Amygdala (tissue), 56 donors: ENCODE results near the gene ITGB1BP1.

Experiments
- DNase-seq, 56 donors: peaks; one replicate each; lab custom pipeline; 2025; lab: John Stamatoyannopoulos, UW

ITGB1BP1 gene, protein sequence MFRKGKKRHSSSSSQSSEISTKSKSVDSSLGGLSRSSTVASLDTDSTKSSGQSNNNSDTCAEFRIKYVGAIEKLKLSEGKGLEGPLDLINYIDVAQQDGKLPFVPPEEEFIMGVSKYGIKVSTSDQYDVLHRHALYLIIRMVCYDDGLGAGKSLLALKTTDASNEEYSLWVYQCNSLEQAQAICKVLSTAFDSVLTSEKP

DNA sequence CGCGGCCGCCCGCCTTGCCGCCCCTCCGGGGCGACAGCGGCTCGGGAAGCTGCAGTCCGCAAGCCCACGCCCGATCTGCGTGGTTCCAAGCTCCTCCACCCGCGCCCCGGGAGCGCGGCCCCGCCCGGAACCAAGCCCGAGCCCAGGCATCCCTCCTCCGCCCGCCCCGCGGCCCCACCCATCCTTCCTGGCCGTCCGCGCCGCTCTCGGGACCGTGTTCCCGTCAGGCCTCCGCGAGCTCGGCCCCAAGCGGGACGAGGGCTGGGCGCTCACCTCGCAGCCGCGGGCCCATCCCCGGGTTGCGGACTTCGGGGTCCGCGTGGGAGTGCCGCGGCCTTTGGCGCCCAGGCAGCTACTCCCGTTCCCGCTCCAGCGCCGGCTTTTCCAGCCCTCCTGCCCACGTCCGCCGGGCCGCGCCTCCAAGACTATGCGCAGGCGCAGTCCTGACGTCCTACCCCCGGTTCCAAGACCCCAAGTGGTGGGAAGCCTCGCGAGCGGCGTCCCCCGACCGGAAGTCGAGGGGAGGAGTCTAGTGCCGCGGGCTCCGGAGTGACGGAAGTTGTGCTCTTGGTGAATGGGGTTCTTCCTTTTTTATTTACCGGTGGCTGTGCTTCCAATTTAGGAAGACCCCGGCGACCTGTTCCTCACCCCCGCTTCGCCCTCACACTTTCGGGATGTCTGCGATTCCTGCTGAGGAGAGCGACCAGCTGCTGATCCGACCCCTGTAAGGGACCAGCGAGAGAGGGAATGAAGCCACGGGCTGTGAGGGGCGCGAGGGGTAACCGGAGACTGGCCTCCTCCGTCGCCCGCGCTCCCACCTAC is at the start of gene ITGB1BP1, which contains the start of gene CPSF3:
Gene ITGB1BP1, minus strand, starts transcription at position 429 of the 822 bp plus-strand sequence. CDS start 4,831 bp downstream, outside the sequence.
Gene CPSF3, plus strand, starts transcription at position 555 of the 822 bp plus-strand sequence. Its CDS starts 120 bp downstream, at position 675.
- DNase-seq = peak; percentile 83 to 99 (median 94)

DNA sequence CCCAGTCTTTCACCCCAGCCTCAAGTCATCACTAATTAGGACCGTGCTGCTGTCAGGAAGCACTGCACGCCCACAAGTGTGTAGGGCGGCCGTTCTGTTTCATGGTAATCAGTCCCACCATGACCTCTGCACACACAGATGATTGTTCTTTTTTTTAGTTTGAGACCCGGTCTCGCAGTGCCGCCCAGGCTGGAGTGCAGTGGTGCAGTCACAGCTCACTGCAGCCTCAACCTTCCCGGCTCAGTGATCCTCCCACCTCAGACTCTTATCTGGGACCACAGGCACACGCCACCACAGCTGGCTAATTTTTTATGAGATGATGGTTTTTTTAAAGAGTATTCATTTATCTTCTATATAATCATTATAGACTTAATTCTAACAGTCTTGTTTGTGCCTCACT is 49.2 kb upstream of the ITGB1BP1 start:
- no peak for DNase-seq

DNA sequence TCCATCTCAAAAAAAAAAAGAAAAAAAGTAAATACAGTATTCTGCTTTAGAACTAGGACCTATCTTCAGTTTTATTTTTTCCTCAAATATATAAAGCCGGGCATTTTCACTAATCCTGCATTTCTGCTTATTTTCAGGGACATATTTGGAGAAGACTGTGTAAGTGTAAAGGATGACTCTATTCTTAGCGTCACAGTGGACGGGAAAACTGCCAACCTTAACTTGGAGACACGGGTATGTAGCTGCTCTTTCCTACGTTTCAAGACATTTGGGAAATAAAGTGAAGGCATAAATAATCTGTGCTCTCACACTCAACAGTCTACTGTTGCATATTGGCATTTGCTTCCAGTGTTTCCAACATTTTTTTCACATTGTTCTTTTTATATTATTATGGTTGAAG is 47.9 kb upstream of the ITGB1BP1 start:
- peak in 4 of 56 donors; percentile 7 to 35 (median 14) for DNase-seq

DNA sequence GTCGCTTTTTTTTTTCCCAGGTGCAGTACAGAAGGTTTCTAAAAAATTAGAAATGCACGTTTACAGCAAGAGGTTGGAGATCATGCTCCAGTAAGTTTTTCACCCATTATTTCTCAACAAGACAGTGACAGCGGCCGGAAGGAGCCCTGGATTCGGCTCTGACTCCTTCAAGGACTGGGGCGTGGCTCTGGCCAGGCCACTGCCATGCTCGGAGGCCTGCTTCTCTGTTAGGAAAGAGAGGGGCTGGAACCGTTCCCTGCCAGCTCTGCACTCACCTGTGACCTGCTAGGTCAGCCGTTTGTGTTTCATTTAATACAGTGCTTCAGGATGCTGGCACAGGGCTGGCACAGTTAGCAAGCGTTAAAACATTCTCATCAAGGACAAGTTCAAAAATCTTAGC is 44.4 kb upstream of the ITGB1BP1 start:
- no peak for DNase-seq

DNA sequence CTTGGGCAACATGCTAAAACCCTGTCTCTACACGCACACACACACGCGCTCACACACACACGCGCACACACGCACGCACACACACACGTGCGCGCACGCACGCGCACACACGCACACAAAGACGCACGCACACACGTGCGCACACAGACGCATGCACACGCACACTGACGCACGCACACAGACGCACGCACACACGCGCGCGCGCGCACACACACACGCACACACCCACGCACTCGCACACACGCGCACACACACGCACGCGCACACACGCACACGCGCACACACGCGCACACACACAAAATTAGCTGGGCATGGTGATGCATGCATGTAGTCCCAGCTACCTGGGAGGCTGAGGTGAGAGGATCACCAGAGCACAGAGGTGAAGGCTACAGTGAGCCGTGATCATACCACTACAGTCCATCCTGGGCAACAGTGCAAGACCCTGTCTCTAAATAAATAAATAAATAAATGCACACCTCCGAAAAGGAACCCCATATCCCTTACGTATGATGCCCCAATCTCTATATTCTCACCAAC is 42.9 kb upstream of the ITGB1BP1 start:
- DNase-seq = no peak

DNA sequence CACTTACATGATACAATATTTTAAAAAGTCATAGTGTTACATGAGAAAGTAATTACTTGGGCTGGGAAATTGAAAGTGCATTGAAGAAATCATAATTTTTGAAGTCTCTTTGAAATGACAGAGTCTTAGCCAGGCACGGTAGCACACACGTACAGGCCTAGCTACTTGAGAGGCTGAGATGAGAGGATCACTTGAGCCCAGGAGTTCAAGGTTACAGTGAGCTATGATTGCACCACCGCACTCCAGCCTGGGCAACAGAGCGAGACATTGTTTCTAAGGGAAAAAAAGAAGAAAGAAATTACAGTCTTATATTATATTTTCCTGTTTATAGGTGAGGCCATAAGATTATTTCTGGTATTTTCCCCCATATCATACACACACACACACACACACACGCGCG is 41.8 kb upstream of the ITGB1BP1 start:
- no peak for DNase-seq

DNA sequence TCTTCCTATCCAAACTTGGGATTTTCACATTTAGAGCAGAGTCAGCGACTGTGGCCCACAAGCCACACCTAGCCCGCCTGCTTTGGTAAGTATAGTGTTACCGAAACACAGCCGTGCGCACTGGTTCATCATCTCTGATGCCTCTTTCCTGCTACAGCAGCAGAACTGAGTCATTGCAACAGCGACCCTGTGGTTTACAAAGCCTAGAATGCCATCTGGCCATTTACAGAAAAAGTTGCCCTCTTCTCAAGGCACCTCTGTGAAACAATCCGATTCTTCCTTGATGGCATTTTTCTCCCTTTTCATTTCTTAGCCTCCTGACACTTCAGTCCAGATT is 40.3 kb upstream of the ITGB1BP1 start:
- no peak for DNase-seq

DNA sequence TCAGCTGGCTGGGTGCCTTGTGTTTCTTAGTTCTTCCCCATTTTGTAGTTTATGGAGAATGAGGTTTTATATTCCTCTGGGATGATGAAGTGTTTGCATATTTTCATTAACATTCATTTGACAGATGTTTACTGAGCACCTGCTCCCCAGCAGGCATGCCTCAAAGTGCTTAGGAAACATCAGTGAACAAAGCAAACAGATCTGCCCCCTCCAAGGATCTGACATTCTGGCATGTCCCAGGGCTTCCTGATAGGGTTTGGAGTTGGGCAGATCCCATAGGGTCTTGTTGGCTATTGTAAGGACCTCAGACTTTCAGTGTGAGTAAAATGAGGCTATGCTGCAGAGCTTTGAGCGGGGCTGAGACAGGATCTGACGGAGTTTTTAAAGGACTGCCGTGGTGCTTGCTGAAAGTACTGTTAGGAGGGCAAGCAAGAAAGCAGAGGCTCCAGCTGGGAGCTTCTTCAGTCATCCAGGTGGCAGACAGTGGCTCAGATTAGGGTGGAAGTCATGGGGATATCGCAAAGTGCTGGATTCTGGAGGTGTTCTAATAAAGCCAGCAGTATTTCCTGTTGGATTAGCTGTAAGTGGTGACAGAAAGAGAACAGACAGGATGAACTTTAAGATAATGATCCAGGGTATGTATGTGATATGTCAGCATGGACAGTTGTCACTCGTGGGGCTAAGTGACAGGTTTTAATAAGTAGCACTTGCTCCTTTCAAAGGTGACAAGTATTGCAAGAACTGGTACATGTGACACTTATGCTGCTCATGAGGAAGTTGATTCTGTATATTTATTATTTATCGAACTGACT is 39.8 kb upstream of the ITGB1BP1 start:
- DNase-seq = no peak

DNA sequence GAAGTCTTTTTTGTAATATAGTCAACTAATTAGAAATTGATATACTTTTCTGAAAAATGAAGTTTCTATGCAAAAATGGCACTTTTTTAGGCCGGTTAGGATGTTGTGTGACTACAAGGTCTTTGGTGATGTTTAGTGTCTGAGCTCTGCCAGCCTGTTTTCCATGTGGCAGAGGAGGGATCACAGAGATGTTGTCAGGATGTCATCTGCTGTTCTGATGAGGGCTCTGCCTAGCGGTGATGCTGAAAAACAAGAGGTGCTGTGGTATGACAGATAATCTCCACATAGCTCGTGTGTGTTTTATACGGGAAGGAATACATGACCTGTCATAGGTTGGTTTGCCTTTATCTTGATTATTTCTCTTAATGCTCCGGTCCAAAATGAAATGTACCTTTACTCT is 39.0 kb upstream of the ITGB1BP1 start:
- no peak for DNase-seq

DNA sequence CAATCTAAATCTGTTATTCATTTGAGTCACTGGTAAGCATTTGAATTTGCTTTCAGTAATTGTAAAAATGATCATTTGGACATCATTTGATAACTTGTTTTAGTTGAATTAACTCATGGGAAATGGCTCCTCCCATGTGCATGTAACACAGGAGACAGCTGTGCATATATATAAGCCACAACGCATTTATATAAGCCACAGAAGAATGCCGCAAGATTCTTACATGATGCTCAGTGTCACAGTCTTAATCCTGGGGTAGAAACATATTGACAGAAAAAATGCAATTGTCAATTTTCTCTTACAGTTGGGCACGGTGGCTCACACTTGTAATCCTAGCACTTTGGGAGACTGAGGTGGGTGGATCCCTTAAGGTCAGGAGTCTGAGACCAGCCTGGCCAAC is 37.8 kb upstream of the ITGB1BP1 start:
- DNase-seq = no peak

DNA sequence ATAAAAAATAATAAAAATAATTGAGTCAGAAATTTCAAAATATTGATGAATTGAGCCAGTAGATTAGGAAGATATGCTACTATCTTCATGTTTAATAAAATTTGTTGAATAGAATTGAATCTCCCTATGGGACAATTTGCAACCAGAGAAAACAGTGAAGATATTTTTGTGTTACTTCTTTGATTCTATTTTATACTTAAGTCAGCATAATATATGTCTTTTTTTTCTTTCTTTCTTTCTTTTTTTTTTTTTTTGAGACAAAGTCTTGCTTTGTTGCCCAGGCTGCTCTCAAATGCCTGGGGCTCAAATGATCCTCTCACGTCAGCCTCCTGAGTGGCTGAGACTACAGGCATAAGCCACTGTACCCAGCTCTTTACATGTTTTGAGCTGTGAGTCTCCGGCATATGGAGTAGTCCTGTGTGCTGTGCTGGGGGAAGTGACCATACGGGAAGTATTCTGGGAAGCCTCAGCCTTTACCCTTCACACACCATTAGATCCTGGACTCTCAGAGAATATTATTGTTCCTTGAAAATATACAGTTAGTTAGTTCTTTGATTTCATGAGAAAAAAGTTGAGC is 37.2 kb upstream of the ITGB1BP1 start:
- DNase-seq = no peak

DNA sequence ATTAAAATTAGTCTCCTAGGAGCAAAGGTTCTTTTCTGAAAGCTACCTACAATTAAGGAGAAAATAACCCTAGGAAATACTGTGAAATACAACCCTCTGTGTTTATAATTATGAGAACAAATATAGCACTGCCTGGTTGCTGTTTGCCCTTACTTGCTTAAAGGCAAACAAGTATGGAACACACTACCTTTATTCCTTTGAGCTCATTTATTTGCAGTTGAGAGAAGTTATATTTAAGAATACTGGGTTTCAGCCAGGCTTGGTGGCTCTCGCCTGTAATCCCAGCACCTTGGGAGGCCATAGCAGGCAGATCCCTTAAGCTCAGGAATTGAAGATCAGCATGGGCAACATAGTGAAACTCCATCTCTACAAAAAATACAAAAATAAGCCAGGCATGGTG is 27.9 kb upstream of the ITGB1BP1 start:
- DNase-seq = no peak

DNA sequence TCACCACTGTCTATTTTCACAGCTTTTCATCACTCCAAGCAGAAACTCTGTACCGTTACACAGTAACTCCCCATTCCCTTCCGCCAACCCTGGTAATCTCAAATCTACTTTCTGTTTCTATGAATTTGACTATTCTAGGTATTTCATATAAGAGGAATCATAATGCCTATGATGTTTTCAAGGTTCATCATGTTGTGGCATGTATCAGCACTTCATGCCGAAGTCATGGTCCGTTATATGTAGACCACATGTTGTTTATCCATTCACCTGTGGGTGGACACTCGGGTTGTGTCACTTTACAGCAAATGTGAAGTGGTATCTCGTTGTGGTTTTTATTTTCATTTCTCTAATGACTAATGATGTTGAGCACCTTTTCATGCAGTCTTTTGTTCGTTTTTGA is 21.8 kb upstream of the ITGB1BP1 start:
- DNase-seq = no peak

DNA sequence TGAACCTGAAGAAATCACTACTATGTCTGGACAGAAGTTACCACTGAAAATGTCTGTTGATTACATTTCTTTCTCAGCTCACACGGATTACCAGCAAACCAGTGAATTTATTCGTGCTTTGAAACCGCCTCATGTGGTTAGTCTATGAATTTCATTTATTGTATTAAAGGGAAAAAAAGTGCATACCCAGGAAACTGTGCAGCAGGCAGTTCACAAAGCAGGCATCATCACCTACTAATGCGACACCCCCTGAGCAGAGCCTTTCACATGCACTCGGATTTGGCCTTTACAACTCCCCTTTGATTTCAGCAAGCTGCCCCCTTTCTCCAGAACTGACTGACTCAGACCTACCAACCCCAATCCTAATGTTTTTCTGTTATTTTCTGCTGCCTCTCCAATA is 20.2 kb upstream of the ITGB1BP1 start:
- DNase-seq = no peak

DNA sequence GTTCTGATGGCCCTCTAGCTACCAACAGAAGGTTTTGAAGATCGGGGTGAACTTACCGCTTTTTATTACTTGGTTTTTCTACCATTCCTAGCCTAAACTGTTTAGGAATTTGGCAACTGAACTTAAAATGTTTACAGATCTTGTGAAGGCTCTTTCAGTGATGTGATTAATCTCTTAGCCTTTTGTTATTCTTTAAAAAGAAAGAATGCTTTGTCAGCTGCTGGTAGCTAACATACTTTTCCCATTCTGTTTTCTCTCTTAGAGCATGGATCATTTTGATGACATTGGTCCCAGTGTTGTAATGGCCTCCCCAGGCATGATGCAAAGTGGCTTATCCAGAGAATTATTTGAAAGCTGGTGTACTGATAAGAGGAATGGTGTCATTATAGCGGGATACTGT is 18.2 kb upstream of the ITGB1BP1 start:
- DNase-seq = no peak

DNA sequence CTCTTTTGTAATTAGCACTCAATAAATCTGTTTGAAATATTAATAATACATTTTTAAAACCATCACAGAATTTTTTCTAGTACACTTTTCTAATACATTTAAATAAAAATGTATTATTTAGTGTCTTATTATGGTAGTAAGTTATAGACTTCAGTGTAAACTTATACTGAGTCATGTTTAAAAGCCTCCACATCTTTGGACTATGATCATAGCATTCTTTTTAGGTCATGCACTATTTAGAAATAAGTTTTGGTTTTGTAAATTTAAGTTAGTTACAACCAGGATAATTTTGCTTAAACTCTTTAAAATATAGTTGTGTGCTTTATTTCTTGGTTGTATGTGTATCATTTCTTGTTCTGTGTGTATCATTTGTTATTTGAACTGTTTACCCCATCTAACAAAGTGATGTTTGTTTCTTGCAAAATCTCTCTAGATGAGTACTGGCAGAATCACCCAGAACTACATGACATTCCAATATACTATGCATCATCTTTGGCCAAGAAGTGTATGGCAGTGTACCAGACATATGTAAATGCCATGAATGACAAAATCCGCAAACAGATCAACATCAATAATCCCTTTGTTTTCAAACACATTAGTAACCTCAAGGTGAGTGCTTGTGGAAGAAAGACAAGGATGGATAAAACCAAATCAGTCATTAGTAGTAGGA is 16.9 kb upstream of the ITGB1BP1 start:
- no peak for DNase-seq

DNA sequence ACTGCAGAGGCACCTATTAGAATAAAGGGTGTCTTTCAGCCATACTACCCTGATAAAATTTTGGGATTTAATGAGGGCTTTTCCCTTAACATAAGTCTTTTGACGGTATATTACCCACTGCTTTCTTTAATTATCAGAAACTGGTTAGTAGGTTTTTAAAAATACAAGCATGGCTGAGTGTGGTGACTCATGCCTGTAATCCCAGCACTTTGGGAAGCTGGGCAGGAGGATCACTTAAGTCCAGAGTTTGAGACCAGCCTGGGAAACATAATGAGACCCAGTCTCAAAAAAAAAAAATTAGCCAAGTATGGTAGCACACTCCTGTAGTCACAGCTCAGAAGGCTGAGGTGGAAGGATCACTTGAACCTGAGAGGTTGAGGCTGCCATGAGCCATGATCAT is 16.2 kb upstream of the ITGB1BP1 start:
- DNase-seq = no peak

DNA sequence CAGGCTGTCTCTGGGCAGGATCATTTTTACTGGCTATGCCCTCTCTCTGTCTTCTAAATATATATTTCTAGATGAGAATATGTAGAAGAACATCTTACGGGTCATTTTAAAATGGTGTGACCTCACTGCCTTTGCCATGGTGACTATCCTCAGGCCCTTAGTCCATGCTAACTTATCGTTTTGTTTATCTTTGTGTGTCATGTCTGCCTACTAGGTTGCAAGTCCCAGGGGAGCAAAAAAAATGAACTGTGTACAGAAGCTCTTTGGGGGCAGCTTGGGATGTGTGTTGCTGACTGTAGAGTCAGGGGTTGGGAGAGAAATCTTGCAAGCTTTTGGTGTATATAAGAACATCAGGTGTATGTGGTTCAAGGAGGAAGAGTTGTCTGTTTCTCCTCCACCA is 11.2 kb upstream of the ITGB1BP1 start:
- no peak for DNase-seq

DNA sequence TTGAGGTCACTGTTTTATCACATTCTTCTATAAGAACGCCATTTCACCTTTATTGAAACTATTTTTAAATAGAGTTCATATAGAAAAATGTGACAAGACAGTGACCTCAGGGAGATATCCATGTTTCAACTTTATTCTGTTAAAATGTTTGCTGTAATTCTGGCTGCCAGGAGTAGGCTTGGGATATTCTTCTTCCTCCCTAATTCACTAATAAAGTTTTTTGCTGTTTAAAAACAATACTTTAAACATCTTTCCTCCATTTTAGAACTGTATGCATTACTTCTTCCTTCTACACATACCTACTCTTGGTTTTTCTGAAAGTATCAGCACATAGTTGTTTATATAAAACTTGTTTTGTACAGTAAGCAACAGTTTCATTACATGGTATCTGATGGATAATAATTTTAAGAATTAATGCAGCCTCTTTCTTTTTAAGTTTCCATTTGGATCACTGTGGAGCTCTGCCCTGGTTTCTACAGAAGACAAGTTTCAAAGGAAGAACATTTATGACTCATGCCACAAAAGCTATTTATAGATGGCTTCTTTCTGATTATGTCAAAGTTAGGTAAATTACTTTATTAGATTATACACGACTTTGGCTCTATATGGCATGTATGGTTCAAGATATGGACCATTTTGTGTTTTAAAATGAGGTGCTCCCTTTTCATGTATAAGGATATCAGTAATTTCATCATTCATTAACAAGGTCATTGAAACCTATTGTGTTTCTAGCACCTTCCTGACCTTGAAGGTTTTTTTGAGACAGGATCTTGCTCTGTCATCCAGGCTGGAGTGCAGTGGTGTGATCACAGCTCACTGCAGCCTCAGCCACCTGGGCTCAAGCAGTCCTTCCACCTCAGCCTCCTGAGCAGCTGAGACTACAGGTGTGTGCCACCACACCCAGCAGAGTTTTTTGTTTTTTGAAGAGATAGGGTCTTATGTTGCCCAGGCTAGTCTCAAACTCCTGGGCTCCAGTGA is 7.3 kb upstream of the ITGB1BP1 start:
- DNase-seq = no peak
